ENCODE results near the gene CFAP251.
"Not testable (repeated sequence)": the region's sequence is repeated elsewhere in the genome, so short reads cannot be mapped to it uniquely, and the experiment has no call there.

CFAP251 gene

GRCh38 chr12:121888083-121888477 lies 30.3 kb upstream of the CFAP251 start:
- Histone ChIP-seq H3K27me3 (ENCODE audit: control insufficient read depth in 2 of 2, insufficient read depth in 2 of 2, low read length in 2 of 2) (no peaks in the 10 kb centered on the region), H3K4me3 (ENCODE audit: low read length in 2 of 2) (peak overlapping the region; percentile 86 to 92), H3K9me3 (ENCODE audit: control insufficient read depth in 2 of 2, low read length in 2 of 2) (no peaks in the 10 kb centered on the region), H3K4me1 (ENCODE audit: control insufficient read depth in 2 of 2, insufficient read depth in 2 of 2, low read length in 2 of 2) (peaks cover 16 to 17% of the 10 kb centered on the region in 2 donors), H3K9ac (ENCODE audit: low read depth in 1 of 2, low read length in 2 of 2) (peak overlapping the region; percentile 10 to 57), H3K27ac (ENCODE audit: low read depth in 2 of 2, low read length in 2 of 2) (peak overlapping the region; percentile 98 to 99), H3K36me3 (ENCODE audit: control insufficient read depth in 2 of 2, insufficient read depth in 2 of 2, low read length in 2 of 2) (peaks cover 0 to 3% of the 10 kb centered on the region in 2 donors)

GRCh38 chr12:121888478-121889273 lies 29.7 kb upstream of the CFAP251 start, which contains the start of gene PSMD9:
Gene PSMD9, plus strand, starts transcription at chr12:121888790. Its CDS starts 67 bp downstream, at chr12:121888857.
- peaks cover 20 to 21% of the 10 kb centered on the region in 2 donors for H3K4me1 ChIP-seq (ENCODE audit: control insufficient read depth in 2 of 2, insufficient read depth in 2 of 2, low read length in 2 of 2)
- H3K27me3 ChIP-seq (ENCODE audit: control insufficient read depth in 2 of 2, insufficient read depth in 2 of 2, low read length in 2 of 2) = no peaks in the 10 kb centered on the region
- H3K36me3 ChIP-seq (ENCODE audit: control insufficient read depth in 2 of 2, insufficient read depth in 2 of 2, low read length in 2 of 2) = peaks cover 0 to 6% of the 10 kb centered on the region in 2 donors
- no peaks in the 10 kb centered on the region for H3K9me3 ChIP-seq (ENCODE audit: control insufficient read depth in 2 of 2, low read length in 2 of 2)
- peak within 1 kb of the TSS; percentile 86 to 92 for H3K4me3 ChIP-seq (ENCODE audit: low read length in 2 of 2)
- H3K27ac ChIP-seq (ENCODE audit: low read depth in 2 of 2, low read length in 2 of 2) = peak within 1 kb of the TSS; percentile 98 to 99
- H3K9ac ChIP-seq (ENCODE audit: low read depth in 1 of 2, low read length in 2 of 2) = peak within 1 kb of the TSS; percentile 96 to 97

GRCh38 chr12:121889274-121889624 lies 29.1 kb upstream of the CFAP251 start:
- Histone ChIP-seq H3K36me3 (ENCODE audit: control insufficient read depth in 2 of 2, insufficient read depth in 2 of 2, low read length in 2 of 2) (peaks cover 0 to 6% of the 10 kb centered on the region in 2 donors), H3K27me3 (ENCODE audit: control insufficient read depth in 2 of 2, insufficient read depth in 2 of 2, low read length in 2 of 2) (no peaks in the 10 kb centered on the region), H3K27ac (ENCODE audit: low read depth in 2 of 2, low read length in 2 of 2) (peak overlapping the region; percentile 98 to 99), H3K4me1 (ENCODE audit: control insufficient read depth in 2 of 2, insufficient read depth in 2 of 2, low read length in 2 of 2) (peaks cover 22 to 23% of the 10 kb centered on the region in 2 donors), H3K4me3 (ENCODE audit: low read length in 2 of 2) (peak overlapping the region; percentile 86 to 92), H3K9ac (ENCODE audit: low read depth in 1 of 2, low read length in 2 of 2) (peak overlapping the region; percentile 96 to 97), H3K9me3 (ENCODE audit: control insufficient read depth in 2 of 2, low read length in 2 of 2) (no peaks in the 10 kb centered on the region)

GRCh38 chr12:121889661-121890060 lies 28.7 kb upstream of the CFAP251 start:
- H3K36me3 ChIP-seq (ENCODE audit: control insufficient read depth in 2 of 2, insufficient read depth in 2 of 2, low read length in 2 of 2) = peaks cover 2 to 11% of the 10 kb centered on the region in 2 donors
- H3K9ac ChIP-seq (ENCODE audit: low read depth in 1 of 2, low read length in 2 of 2) = peak overlapping the region; percentile 96 to 97
- H3K27me3 ChIP-seq (ENCODE audit: control insufficient read depth in 2 of 2, insufficient read depth in 2 of 2, low read length in 2 of 2); H3K27ac ChIP-seq (ENCODE audit: low read depth in 2 of 2, low read length in 2 of 2); H3K9me3 ChIP-seq (ENCODE audit: control insufficient read depth in 2 of 2, low read length in 2 of 2): not testable (repeated sequence)
- peak overlapping the region; percentile 86 to 92 for H3K4me3 ChIP-seq (ENCODE audit: low read length in 2 of 2)
- peaks cover 22 to 23% of the 10 kb centered on the region in 2 donors for H3K4me1 ChIP-seq (ENCODE audit: control insufficient read depth in 2 of 2, insufficient read depth in 2 of 2, low read length in 2 of 2)

GRCh38 chr12:121892673-121893561 lies 25.5 kb upstream of the CFAP251 start:
- no peaks in the 10 kb centered on the region for H3K9me3 ChIP-seq (ENCODE audit: control insufficient read depth in 2 of 2, low read length in 2 of 2)
- H3K36me3 ChIP-seq (ENCODE audit: control insufficient read depth in 2 of 2, insufficient read depth in 2 of 2, low read length in 2 of 2) = peaks cover 19 to 26% of the 10 kb centered on the region in 2 donors
- H3K27me3 ChIP-seq (ENCODE audit: control insufficient read depth in 2 of 2, insufficient read depth in 2 of 2, low read length in 2 of 2) = no peaks in the 10 kb centered on the region
- no peak overlapping the region for H3K9ac ChIP-seq (ENCODE audit: low read depth in 1 of 2, low read length in 2 of 2)
- H3K27ac ChIP-seq (ENCODE audit: low read depth in 2 of 2, low read length in 2 of 2) = no peak overlapping the region
- H3K4me3 ChIP-seq (ENCODE audit: low read length in 2 of 2) = no peak overlapping the region
- H3K4me1 ChIP-seq (ENCODE audit: control insufficient read depth in 2 of 2, insufficient read depth in 2 of 2, low read length in 2 of 2) = peaks cover 22 to 23% of the 10 kb centered on the region in 2 donors

DNA sequence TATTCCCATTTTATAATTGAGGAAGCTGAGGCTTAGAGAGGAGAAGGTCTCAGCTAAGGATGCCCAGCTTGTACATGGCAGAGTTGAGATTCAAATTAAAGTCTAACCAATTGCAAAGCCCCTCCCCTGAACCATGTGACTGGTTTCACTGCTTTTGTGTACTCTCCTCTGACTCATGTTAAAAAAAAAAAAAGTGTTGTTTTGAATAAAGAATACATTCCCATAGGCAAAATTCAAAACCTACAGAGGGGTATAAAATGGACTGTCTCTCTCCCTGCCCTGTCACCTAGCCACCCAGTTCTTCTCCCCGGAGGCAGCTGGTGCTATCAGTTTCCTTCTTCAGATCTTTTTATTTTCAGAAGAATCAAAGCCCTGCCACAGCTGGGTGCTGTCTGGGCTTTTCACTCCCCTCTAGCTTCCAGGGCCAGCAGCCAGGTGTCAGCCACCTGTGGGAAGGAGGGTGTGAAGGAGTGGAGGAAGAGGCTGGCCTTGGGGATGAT lies 24.4 kb upstream of the CFAP251 start:
- peaks cover 17 to 18% of the 10 kb centered on the region in 2 donors for H3K4me1 ChIP-seq (ENCODE audit: control insufficient read depth in 2 of 2, insufficient read depth in 2 of 2, low read length in 2 of 2)
- peaks cover 23 to 31% of the 10 kb centered on the region in 2 donors for H3K36me3 ChIP-seq (ENCODE audit: control insufficient read depth in 2 of 2, insufficient read depth in 2 of 2, low read length in 2 of 2)
- H3K4me3 ChIP-seq (ENCODE audit: low read length in 2 of 2) = no peak overlapping the region
- H3K9ac ChIP-seq (ENCODE audit: low read depth in 1 of 2, low read length in 2 of 2) = no peak overlapping the region
- H3K9me3 ChIP-seq (ENCODE audit: control insufficient read depth in 2 of 2, low read length in 2 of 2) = no peaks in the 10 kb centered on the region
- H3K27me3 ChIP-seq (ENCODE audit: control insufficient read depth in 2 of 2, insufficient read depth in 2 of 2, low read length in 2 of 2) = no peaks in the 10 kb centered on the region
- H3K27ac ChIP-seq (ENCODE audit: low read depth in 2 of 2, low read length in 2 of 2) = peak overlapping the region in 1 of 2 donors; percentile 22

GRCh38 chr12:121894633-121895032 lies 23.8 kb upstream of the CFAP251 start:
- Histone ChIP-seq H3K4me3 (ENCODE audit: low read length in 2 of 2) (no peak overlapping the region), H3K36me3 (ENCODE audit: control insufficient read depth in 2 of 2, insufficient read depth in 2 of 2, low read length in 2 of 2) (peaks cover 28 to 37% of the 10 kb centered on the region in 2 donors)

GRCh38 chr12:121898287-121898686 lies 20.1 kb upstream of the CFAP251 start:
- H3K4me1 ChIP-seq (ENCODE audit: control insufficient read depth in 2 of 2, insufficient read depth in 2 of 2, low read length in 2 of 2) = peaks cover 3 to 5% of the 10 kb centered on the region in 2 donors
- H3K27me3 ChIP-seq (ENCODE audit: control insufficient read depth in 2 of 2, insufficient read depth in 2 of 2, low read length in 2 of 2) = no peaks in the 10 kb centered on the region
- no peak overlapping the region for H3K4me3 ChIP-seq (ENCODE audit: low read length in 2 of 2)
- no peaks in the 10 kb centered on the region for H3K9me3 ChIP-seq (ENCODE audit: control insufficient read depth in 2 of 2, low read length in 2 of 2)
- H3K36me3 ChIP-seq (ENCODE audit: control insufficient read depth in 2 of 2, insufficient read depth in 2 of 2, low read length in 2 of 2) = peaks cover 53 to 60% of the 10 kb centered on the region in 2 donors
- H3K9ac ChIP-seq (ENCODE audit: low read depth in 1 of 2, low read length in 2 of 2) = no peak overlapping the region
- H3K27ac ChIP-seq (ENCODE audit: low read depth in 2 of 2, low read length in 2 of 2) = no peak overlapping the region

More at GRCh38 chr12:121894633-121895032, 23.8 kb upstream of the CFAP251 start:
- H3K9me3 ChIP-seq (ENCODE audit: control insufficient read depth in 2 of 2, low read length in 2 of 2) = no peaks in the 10 kb centered on the region
- H3K27ac ChIP-seq (ENCODE audit: low read depth in 2 of 2, low read length in 2 of 2) = no peak overlapping the region
- no peak overlapping the region for H3K9ac ChIP-seq (ENCODE audit: low read depth in 1 of 2, low read length in 2 of 2)
- no peaks in the 10 kb centered on the region for H3K27me3 ChIP-seq (ENCODE audit: control insufficient read depth in 2 of 2, insufficient read depth in 2 of 2, low read length in 2 of 2)
- H3K4me1 ChIP-seq (ENCODE audit: control insufficient read depth in 2 of 2, insufficient read depth in 2 of 2, low read length in 2 of 2) = peaks cover 12% of the 10 kb centered on the region in 2 donors

GRCh38 chr12:121899590-121899989 lies 18.8 kb upstream of the CFAP251 start:
- Histone ChIP-seq H3K27me3 (ENCODE audit: control insufficient read depth in 2 of 2, insufficient read depth in 2 of 2, low read length in 2 of 2) (no peaks in the 10 kb centered on the region), H3K36me3 (ENCODE audit: control insufficient read depth in 2 of 2, insufficient read depth in 2 of 2, low read length in 2 of 2) (peaks cover 56 to 61% of the 10 kb centered on the region in 2 donors), H3K4me3 (ENCODE audit: low read length in 2 of 2) (no peak overlapping the region), H3K9ac (ENCODE audit: low read depth in 1 of 2, low read length in 2 of 2) (no peak overlapping the region), H3K9me3 (ENCODE audit: control insufficient read depth in 2 of 2, low read length in 2 of 2) (no peaks in the 10 kb centered on the region), H3K4me1 (ENCODE audit: control insufficient read depth in 2 of 2, insufficient read depth in 2 of 2, low read length in 2 of 2) (no peaks in the 10 kb centered on the region), H3K27ac (ENCODE audit: low read depth in 2 of 2, low read length in 2 of 2) (no peak overlapping the region)
